DMS153 (cell line): ENCODE data around the gene MLH1.

Experiments
- DNase-seq: peaks from one replicate; lab custom pipeline; 2025; lab: John Stamatoyannopoulos, UW

MLH1 gene

DNA sequence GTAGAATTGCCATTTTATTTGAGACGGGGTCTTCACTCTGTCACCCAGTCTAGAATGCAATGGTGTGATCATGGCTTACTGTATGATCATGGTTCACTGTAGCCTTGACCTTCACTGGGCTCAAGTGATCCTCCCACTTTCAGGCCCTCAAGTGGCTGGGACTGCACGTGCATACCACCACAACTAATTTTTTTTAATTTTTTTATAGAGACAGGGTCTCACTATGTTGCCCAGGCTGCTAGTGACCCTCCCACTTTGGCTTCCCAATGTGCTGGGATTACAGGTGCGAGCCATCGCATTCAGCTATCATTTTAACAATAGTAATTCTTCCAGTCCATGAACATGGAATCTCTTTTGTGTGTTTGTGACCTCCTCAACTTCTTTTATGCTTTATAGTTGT, 12.3 kb upstream of the MLH1 start:
- DNase-seq = no peak

- no peak for DNase-seq
Measured at GRCh38 chr3:36988356-36988755, 5.0 kb upstream of the MLH1 start.

DNA sequence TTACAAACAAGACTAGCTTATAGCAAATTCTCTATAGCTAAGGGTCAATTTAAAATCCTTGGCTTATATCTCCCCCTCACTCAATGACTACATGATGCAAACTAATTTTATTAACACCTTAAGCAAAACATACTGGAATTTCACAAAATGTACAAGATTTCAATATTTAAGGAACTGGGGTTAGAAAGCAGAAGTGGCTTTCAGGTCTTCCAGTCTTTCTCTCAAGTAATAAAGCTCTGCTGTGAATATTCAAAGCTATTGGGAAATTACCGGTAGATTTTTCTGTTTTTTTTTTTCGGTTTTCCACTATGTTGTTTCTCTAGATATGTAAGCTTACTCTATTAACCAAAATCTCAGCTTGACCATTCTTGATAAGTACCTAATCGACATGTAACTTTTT, 4.3 kb upstream of the MLH1 start:
- no peak for DNase-seq

- DNase-seq = no peak
Measured at GRCh38 chr3:36989568-36989967, 3.8 kb upstream of the MLH1 start.

- no peak for DNase-seq
Measured at GRCh38 chr3:36991147-36991546, 2.2 kb upstream of the MLH1 start.

DNA sequence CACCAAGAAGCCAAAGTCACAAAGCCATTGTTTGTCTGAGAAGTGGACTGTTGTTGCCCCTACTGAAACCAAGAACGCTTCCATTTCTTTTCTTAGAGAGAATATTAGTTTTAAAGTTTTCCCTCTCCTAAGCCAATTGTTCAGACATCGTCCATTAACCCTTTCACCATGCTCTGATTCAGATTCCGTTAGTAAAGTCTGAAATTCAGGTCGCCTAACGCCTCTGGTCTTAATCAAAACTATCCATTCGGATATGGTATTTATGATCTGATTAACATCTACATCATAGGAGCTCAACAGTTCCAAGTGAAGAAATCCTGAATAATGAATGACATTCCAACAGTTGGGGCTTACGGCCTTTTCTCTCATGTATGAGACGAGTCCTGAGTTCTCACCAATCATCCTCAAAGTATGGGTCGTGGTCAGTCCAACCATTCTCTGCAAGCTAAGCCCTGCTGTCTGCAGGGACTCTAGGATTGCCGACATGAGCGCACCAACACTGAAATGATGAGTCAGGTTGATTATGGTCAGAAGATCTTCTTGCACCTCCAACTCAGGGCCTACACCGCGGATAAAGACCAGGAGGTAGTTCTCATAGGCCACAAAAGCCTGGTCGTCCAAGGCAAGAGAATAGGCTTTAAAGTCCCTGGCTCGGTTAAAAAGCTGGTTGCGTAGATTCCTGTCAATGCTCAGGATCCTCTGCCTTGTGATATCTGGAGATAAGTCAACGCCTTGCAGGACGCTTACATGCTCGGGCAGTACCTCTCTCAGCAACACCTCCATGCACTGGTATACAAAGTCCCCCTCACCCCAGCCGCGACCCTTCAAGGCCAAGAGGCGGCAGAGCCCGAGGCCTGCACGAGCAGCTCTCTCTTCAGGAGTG, 1.2 kb upstream of the MLH1 start:
- DNase-seq = no peak

DNA sequence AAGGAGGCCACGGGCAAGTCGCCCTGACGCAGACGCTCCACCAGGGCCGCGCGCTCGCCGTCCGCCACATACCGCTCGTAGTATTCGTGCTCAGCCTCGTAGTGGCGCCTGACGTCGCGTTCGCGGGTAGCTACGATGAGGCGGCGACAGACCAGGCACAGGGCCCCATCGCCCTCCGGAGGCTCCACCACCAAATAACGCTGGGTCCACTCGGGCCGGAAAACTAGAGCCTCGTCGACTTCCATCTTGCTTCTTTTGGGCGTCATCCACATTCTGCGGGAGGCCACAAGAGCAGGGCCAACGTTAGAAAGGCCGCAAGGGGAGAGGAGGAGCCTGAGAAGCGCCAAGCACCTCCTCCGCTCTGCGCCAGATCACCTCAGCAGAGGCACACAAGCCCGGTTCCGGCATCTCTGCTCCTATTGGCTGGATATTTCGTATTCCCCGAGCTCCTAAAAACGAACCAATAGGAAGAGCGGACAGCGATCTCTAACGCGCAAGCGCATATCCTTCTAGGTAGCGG, 452 bp upstream of the MLH1 start, which contains the start of gene EPM2AIP1:
Gene EPM2AIP1 (minus strand): TSS at position 326 of the 520 bp plus-strand sequence. CDS start 54 bp downstream, at position 272.
- no peak for DNase-seq

DNA sequence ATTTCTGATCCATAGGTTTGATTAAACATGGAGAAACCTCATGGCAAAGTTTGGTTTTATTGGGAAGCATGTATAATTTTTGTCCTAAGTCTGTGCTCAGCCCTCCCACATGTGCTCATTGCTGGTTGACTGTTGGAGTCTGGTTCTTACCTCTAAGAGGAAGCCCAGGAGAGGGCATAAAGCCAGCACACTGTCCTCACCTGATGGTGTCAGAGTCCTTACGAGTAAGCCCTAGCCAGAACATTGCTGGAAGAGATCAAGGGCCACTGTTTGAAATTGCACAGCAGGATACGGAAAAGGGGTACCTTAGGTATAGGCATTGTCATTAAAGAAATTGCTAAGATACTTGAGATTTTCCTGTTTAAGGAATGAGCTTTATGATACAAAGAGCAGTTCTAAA, 21.3 kb downstream of the MLH1 start:
- no peak for DNase-seq

GRCh38 chr3:37015642-37016041, 22.3 kb downstream of the MLH1 start:
- DNase-seq = no peak

DNA sequence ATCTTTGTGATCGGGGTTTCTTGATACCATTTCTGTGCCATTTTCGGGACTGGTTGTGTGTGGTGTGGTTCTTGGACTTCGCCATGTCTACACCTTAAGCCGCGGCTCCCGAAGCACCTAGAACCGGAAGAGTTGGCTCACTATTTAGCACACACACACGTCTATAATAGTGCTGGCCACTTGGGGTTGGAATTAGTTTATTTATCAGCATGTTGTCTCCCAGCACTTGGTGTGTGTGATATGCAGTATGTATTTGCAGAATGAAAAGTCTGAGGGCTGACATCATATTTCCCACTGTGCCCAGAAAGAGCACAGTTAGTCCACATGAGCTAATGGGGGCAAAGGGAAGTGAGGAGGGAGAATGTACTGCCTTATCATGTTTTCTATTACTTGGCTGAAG, 23.6 kb downstream of the MLH1 start:
- DNase-seq = no peak

DNA sequence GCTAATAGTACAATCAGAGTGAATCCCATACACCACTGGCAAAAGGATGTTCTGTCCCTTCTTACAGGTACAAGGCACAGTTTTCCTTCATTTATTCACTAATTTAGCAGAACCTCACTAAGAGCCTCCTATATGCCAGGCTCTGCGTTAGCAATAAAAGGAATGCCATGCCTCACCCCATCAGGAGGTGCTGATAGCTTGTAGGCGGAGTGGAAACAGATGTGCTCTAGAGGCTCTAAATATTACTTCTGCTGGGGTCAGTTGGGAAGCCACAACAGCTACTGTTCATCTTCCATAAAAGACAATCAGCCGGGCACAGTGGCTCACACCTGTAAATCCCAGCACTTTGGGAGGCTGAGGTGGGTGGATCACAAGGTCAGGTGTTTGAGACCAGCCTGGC, 24.4 kb downstream of the MLH1 start:
- DNase-seq = no peak

DNA sequence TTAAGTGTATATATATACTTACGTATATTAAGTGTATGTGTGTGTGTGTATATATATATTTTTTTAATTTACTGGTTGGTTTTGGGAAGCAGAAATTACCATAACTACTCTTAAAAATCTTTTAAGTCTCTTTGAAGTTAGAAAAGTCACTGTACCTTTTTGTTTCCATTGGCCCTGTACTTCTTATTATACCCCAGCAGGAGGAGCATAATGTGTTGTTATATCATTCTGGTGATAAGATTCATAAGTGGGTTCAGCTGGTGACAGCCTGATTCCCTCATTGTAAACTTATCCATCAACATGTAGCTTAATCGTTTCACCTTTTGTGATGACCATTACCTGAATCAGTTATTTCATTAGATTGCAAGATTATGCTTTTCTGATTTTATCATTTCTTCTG, 30.8 kb downstream of the MLH1 start:
- DNase-seq = no peak

- DNase-seq = no peak
Measured at GRCh38 chr3:37024820-37025405, 31.6 kb downstream of the MLH1 start.

DNA sequence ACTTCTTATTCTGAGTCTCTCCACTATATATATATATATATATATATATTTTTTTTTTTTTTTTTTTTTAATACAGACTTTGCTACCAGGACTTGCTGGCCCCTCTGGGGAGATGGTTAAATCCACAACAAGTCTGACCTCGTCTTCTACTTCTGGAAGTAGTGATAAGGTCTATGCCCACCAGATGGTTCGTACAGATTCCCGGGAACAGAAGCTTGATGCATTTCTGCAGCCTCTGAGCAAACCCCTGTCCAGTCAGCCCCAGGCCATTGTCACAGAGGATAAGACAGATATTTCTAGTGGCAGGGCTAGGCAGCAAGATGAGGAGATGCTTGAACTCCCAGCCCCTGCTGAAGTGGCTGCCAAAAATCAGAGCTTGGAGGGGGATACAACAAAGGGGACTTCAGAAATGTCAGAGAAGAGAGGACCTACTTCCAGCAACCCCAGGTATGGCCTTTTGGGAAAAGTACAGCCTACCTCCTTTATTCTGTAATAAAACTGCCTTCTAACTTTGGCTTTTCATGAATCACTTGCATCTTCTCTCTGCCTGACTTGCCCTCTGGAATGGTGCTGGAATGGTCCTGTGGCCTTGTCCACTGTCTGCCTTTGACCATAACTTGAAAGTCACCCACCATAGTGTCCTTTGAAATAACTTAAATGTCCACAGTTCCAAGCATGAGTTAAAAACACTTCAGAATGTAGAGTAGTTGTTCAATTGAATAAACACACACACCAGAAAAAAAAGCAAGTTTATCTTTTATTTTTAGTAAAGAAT, 32.4 kb downstream of the MLH1 start:
- no peak for DNase-seq

DNA sequence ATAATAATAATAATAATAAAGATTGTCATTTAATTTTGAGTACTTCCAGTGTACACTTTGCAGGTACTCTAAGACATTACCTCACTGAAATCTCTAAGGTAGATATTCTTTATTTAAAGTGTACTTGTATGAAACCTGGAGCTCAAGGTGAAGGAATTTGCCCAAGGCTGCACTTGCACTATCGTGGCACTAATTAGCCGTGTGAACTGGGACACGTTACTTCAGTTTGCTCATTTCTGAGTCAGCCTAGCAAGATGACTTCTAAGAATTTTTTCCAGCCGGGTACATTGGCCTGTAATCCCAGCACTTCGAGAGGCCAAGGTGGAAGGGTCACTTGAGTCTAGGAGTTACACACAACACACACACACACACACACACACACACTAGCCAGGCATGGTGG, 33.5 kb downstream of the MLH1 start:
- DNase-seq = no peak

DNA sequence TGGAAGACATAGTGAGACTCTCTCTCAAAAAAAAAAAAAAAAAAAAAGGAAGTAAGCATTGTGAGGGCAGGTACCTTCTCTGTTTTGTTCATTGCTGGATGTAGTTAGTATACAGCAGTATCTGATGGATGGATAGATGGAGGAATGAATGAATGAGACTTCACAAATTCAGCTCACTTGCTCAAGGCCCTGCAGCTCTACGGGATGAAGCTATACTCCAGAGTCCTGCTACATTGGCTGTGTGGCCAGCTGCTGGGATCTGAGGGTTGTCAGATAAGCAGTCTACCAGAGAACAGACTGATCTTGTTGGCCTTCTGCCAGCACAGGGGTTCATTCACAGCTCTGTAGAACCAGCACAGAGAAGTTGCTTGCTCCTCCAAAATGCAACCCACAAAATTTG, 35.0 kb downstream of the MLH1 start:
- DNase-seq = no peak

GRCh38 chr3:37029111-37029510, 35.8 kb downstream of the MLH1 start:
- DNase-seq = no peak

- DNase-seq = no peak
Measured at GRCh38 chr3:37029516-37030163, 36.3 kb downstream of the MLH1 start.

DNA sequence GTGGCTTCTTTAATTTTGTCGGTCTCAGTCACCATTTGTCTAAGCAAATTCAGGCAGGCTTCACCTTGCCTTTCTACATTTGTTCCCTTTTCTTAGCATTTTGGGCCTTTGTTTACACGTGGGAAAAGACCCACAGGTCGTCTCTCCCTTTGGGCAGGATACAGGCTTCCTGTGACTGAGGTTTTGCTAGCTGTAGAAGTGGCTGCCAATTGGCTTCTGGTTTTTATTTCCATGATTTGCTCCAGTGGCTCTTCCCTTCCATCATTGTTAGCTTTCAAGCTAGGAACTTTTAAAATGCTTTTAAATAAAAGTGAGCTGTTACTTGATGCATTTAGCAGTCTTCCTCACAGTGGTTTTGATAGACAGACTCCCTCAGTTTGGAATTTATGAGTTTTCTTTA, 37.3 kb downstream of the MLH1 start:
- DNase-seq = no peak

DNA sequence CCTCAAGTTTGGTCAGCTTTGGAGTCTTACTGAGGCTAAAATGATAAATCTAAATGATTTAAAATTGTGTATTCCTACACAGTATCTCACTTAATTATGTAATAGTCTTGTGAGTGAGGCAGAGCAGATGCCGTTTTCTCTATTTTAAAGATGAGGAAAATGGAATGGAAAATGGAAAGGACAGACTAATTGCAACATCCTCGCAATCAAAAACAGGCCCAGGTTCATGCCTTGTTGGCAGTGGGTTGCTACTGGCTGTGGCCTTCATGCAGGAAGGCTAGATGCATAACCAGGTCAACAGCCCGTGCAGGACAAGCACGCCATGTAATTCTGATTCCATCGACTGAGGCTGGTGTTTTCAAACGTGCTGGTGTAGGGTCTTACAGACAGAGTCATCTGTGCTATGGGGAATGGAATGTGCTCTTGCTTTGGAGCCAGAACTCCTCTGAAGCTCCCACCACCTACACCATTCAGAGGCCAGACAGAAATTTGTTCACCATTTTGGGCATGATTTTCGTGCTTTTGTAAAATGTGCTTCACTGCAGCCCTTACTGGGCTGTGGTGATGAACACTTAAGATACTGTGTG, 37.9 kb downstream of the MLH1 start:
- DNase-seq = no peak

DNA sequence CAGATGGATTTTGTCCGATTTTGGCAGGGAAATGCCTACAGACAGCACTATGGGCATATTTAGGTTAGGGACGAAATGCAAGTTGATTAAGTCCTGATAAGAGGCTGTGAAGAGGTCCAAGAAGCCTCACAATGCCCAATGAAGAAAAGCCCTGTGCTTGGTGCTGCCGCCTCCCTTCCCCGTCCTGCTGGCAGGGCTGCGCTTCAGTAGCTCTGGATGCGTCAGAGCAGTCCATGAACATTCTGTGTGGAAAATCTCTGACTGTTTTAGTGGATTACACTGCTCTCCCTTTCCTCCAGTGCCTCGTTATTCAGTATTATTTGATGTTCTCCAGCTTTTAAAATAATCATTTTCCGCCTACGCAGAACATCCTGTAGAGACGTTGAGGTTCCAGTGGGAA, 39.6 kb downstream of the MLH1 start:
- DNase-seq = no peak

- no peak for DNase-seq
Measured at GRCh38 chr3:37037352-37037751, 44.0 kb downstream of the MLH1 start.
